ENCODE measurements around the gene RNF152.

Gene RNF152

DNA sequence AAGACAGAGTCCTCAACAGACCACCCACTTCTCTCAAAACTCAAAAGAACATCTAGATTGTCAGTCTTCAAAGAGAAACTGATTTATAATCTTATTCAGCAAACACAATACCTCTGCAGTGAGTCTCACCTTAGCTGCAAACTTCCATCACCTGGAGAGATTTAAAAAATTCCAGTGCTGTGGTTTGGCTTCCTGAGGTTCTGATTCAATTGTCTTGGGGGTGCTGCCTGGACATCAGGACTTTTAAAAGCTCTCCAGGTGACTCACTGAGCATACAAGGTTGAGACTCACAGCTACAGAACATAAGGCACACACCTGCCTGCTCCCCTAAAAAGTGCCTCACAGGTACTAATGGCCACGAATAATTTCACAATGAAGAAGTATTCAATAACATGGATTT lies 40.3 kb downstream of the RNF152 start:
- DNase-seq (ENCODE audit: low spot score): no peak

DNA sequence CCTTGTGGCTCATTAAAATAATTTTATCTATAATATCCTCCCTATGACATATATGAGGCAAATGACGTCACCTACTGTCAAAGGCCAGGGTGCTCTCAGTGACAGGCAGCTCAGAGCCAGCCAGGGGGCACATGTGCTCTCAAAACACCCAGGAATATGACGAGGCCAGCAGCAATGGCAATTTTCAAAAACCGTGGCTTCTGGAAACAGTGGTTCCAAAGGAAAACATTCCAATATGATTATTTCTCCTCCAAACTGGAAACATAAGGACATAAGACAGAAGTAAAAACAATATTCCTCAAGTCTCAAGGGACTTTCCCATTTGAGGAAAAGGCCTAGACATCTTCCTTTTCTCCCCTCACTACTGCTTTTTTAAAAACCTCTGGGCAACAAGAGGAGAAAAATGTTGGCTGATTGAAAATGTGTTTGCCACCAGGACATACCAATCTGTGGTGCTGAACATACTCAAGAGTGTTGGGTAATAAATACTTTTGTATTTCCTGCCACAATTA lies 40.8 kb downstream of the RNF152 start:
- no peak for DNase-seq (ENCODE audit: low spot score)

GRCh38 chr18:61851279-61851678 lies 41.5 kb downstream of the RNF152 start:
- no peak for DNase-seq (ENCODE audit: low spot score)

GRCh38 chr18:61850756-61851155 lies 42.1 kb downstream of the RNF152 start:
- peak; percentile 4 for DNase-seq (ENCODE audit: low spot score)

DNA sequence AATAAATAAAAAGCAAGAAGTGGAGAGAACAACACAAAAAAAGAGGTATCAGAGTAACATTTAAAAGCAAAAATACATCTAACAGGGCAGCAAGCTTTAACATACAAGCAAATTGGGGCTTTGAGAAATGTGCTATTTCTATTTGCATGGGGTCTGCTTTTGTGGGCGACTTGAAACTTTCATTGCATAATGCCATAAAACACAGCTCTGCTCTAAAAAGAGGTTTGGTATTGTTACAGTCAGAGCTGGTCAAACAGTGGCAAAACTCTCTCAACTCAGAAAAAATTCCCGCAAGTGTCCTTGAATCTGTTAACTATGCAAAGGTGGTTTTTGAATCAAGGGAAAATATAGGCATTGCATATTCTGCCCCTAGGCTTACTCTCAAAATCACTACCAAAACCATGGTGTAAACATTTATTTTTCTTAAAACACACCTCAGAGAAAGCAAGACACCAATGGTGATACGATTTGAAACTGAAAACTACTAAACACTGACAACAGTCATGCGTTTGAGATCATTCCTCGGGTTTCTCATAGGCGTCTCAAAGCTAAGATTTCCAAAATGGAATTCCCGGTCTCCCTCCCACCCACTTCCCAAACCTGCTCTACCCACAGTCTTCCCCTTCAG lies 45.5 kb downstream of the RNF152 start:
- DNase-seq (ENCODE audit: low spot score): no peak

GRCh38 chr18:61845197-61845596 lies 47.6 kb downstream of the RNF152 start:
- DNase-seq (ENCODE audit: low spot score): no peak

- DNase-seq (ENCODE audit: low spot score): no peak
Measured at GRCh38 chr18:61844726-61845125, 48.1 kb downstream of the RNF152 start.

DNA sequence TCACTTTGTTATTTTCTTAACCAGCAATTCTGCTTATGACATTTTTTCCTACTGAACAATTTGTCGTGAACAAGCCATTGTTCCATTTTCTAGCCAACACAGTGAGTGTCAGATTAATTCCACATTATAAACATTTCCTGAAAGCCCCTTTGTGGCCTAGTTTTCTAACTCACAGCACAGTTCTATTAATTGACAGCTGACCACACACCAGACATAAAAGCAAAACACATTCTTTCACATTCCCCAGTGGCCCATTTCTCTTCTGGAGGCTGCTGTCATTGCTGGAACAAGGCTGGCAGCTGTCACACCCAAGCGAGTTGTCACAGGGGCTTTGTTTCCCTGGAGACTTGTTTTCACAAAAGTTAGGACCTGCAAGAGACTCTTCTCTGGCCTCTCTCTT lies 50.7 kb downstream of the RNF152 start:
- no peak for DNase-seq (ENCODE audit: low spot score)

DNA sequence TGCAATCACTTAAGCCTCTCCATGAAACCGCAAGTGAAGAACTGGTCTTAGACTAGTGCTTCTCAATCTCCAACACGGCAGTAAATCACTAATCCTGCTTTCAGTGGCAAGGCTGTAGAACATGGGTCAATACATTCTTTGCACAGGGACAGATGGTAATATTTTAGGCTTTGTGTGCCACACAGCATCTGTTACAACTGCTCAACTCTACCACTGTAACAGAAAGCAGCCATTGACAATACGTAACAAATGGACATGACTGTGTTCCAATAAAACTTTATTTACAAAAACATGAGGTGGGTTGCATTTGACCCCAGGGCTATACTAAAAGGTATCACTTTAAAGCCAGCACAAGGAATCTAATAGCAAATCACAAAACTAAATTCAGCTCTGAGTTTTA lies 51.1 kb downstream of the RNF152 start:
- DNase-seq (ENCODE audit: low spot score): no peak

- DNase-seq (ENCODE audit: low spot score): no peak
Measured at GRCh38 chr18:61840324-61840723, 52.5 kb downstream of the RNF152 start.

DNA sequence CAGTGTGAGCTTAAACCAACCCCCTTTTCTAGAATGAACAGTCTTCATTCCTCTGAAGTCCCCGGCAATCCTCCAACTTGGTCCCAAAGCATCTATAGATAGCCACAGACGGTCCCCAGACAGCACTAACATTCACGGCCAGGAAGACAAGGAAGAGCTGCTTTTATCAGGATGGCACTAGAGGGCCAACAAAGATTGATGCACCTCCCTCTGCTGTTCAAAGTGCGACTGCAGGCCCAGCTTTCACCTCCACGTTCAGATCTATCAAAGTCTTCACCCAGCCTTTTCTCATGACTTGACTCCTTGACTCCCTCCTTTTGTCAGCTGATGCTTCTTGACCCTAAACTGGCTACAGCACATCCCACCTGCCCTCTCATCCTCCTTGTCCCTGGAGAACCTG lies 54.3 kb downstream of the RNF152 start:
- DNase-seq (ENCODE audit: low spot score): no peak

DNA sequence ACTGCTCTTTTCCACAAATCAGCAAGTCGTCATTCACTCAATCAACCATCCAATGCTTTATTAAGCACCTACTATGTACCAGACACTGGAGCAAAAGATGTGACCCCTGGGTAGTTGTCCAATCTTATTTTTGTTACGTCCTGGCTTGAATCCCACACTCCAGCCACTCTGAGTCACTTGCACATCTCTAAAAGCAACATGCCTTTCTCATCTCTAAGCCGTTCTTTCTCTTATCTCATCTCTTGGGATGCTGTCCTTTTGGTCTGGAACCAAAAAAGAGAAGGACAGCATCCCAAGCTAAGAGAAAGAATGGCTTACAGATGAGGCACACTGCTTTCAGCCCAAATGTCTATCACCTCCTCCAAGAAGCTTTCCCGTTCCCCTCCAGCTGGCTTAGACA lies 58.8 kb downstream of the RNF152 start:
- no peak for DNase-seq (ENCODE audit: low spot score)

- no peak for DNase-seq (ENCODE audit: low spot score)
Measured at GRCh38 chr18:61833387-61833786, 59.4 kb downstream of the RNF152 start.

- DNase-seq (ENCODE audit: low spot score): no peak
Measured at GRCh38 chr18:61832858-61833257, 59.9 kb downstream of the RNF152 start.

- no peak for DNase-seq (ENCODE audit: low spot score)
Measured at GRCh38 chr18:61831071-61831470, 61.7 kb downstream of the RNF152 start.

GRCh38 chr18:61829108-61829507 lies 63.7 kb downstream of the RNF152 start:
- DNase-seq (ENCODE audit: low spot score): no peak

DNA sequence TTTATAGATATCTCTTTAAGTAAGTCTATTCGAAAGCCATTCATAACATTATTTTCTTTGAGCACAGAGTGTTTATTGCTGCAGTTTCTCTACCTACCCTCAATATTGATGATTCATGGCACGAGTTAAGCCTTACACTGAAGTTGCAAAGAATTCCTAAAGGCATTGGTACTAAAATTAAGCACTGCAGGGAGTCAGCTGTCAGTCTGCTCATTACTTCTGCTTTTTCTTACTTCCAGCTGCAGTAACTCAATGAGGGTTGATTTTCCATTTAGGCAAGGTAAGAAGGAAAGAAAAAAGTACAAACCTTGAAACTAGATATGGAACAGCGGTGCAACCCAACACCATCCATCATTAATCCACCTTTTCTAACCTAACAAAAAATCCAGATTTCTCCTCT lies 65.2 kb downstream of the RNF152 start:
- no peak for DNase-seq (ENCODE audit: low spot score)

- no peak for DNase-seq (ENCODE audit: low spot score)
Measured at GRCh38 chr18:61825386-61825785, 67.4 kb downstream of the RNF152 start.

GRCh38 chr18:61824733-61825363 lies 68.0 kb downstream of the RNF152 start:
- no peak for DNase-seq (ENCODE audit: low spot score)

DNA sequence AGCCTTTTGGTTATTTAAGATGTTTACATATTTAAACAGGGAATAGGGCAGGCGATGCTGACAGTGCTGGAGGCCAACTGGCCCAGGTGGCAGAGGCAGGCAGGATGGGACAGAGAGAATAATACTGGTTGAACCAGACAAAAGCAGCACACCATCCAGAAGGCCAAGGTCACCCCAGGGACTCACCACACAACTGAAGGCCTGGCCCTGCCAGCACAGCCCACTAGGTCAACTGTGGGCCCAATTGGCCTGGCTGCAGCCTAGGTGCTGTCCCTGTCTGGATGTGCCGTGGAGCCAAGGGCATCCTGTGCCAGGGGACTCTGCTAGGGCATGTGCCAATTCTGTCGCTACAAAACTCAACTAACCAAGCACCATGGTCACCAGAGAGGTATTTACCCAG lies 69.2 kb downstream of the RNF152 start:
- DNase-seq (ENCODE audit: low spot score): no peak

- no peak for DNase-seq (ENCODE audit: low spot score)
Measured at GRCh38 chr18:61822879-61823278, 69.9 kb downstream of the RNF152 start.

DNA sequence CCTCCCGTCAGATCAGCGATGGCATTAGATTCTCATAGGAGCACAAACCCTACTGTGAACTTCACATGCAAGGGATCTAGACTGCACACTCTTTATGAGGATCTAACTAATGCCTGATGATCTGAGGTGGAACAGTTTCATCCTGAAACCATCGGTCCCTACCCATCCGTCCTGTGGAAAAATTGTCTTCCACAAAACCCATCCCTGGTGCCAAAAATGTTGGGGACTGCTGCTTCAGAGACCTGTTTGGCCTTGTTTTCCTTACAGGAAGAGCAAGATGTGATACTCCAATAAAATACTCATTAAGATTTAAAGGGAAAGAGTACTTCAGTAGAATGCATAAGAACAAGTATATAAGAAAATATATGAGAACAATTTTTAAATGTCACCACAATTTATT lies 71.1 kb downstream of the RNF152 start:
- DNase-seq (ENCODE audit: low spot score): no peak

GRCh38 chr18:61820882-61821281 lies 71.9 kb downstream of the RNF152 start:
- DNase-seq (ENCODE audit: low spot score): no peak

DNA sequence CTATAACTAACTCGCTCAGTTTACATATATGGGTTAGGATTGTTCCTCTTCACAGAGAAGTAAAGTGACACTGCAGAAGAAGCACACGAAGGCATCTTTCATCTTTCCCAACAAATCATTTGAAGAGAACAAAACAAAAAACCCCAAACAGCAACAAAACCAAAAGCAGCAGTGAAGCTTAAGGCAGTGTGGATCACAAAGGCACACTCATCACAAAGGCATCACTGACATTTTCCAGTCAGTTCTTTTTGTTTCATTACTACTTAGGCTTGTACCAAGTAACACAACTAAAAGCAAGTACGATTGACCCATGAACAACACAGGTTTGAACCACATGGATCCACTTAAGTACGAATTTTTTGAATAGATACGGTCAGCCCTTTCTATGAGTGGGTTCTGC lies 75.7 kb downstream of the RNF152 start:
- DNase-seq (ENCODE audit: low spot score): no peak
